Adrenal gland (tissue), 5 donors: Measurements from ENCODE around the gene PAPOLA.

Experiments
- POLR2A ChIP-seq, 2 donors: fragments of 450-650 bp; IDR thresholded peaks; one replicate each; pipeline ENCODE4 v1.6.1; 2017; ENCODE audit warnings: antibody characterized with exemption in 2 of 2, mild to moderate bottlenecking in 2 of 2, moderate library complexity in 1 of 2
- TF ChIP-seq, protein P1 (sequence below), 6 experiments: fragments of 450-650 bp in 4 of 6; fragments of 200-600 bp in 2 of 6; sonication (generic) in 1 of 6; IDR thresholded peaks; 1 replicate in 5 of 6; 2 replicates in 1 of 6; pipeline versions ENCODE4 v1.5.1 to v1.8.0; 2016 to 2021; ENCODE audit warnings: antibody characterized with exemption in 6 of 6, mild to moderate bottlenecking in 2 of 6, moderate library complexity in 1 of 6
- donor health status: DM: no; HTN: no; CAD: no.

DNA sequence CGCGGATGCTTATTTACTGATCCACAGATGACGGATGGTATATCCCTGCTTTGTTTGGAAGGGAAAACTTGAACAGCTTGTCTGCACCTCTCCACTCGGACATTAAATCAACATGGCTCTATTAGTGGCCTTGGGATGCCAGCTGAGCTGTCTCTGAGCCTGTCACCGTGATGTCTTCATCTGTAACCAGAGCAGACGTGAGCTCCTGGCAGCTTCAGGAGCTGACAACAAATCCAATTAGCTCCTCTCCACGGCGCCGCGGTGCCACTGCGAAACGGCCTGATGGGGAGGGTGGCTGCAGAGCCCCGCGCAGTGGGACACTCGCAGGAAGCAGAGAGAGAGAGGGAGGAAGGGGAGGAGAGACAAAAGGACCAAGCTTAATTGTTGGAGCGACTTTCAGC lies 112.3 kb downstream of the PAPOLA start:
- TF ChIP-seq POLR2A (IDR thresholded peaks at IDR 0.05), result no peak
- TF ChIP-seq, protein P1, sequence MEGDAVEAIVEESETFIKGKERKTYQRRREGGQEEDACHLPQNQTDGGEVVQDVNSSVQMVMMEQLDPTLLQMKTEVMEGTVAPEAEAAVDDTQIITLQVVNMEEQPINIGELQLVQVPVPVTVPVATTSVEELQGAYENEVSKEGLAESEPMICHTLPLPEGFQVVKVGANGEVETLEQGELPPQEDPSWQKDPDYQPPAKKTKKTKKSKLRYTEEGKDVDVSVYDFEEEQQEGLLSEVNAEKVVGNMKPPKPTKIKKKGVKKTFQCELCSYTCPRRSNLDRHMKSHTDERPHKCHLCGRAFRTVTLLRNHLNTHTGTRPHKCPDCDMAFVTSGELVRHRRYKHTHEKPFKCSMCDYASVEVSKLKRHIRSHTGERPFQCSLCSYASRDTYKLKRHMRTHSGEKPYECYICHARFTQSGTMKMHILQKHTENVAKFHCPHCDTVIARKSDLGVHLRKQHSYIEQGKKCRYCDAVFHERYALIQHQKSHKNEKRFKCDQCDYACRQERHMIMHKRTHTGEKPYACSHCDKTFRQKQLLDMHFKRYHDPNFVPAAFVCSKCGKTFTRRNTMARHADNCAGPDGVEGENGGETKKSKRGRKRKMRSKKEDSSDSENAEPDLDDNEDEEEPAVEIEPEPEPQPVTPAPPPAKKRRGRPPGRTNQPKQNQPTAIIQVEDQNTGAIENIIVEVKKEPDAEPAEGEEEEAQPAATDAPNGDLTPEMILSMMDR (IDR thresholded peaks at IDR 0.05), result no peak
